ENCODE measurements around the gene KLK11.
"Not testable (repeated sequence)": the region's sequence is repeated elsewhere in the genome, so short reads cannot be mapped to it uniquely, and the experiment has no call there.

KLK11 gene

DNA sequence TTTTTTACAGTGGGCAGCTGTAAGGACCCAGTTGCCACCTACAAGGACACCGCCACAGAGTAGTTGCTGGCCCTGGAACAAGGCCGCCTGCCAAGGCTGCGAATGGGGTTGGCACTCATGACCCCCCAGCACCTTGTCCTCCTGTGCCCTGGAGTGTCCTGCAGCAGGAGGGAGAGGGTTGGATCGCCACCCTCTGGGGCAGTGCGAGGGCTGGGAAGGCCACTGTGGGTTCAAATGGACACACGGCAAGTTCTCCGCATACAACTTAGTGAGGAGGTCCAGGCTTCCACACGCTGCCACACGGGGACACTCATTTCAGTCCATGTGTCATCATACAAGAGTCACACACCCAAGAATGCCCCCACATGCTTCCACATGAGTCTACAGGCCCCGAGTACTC, 26.0 kb downstream of the KLK11 start:
- H3K27ac ChIP-seq, result no peak overlapping the region
- DNase-seq (ENCODE audit: low spot score), result no peak
- TF ChIP-seq, protein P1, sequence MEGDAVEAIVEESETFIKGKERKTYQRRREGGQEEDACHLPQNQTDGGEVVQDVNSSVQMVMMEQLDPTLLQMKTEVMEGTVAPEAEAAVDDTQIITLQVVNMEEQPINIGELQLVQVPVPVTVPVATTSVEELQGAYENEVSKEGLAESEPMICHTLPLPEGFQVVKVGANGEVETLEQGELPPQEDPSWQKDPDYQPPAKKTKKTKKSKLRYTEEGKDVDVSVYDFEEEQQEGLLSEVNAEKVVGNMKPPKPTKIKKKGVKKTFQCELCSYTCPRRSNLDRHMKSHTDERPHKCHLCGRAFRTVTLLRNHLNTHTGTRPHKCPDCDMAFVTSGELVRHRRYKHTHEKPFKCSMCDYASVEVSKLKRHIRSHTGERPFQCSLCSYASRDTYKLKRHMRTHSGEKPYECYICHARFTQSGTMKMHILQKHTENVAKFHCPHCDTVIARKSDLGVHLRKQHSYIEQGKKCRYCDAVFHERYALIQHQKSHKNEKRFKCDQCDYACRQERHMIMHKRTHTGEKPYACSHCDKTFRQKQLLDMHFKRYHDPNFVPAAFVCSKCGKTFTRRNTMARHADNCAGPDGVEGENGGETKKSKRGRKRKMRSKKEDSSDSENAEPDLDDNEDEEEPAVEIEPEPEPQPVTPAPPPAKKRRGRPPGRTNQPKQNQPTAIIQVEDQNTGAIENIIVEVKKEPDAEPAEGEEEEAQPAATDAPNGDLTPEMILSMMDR (IDR thresholded peaks at IDR 0.05), result no peak
- no peak overlapping the region for H3K4me3 ChIP-seq

GRCh38 chr19:50998686-50999085, 27.7 kb downstream of the KLK11 start:
- TF ChIP-seq, protein P1 (IDR thresholded peaks at IDR 0.05), result no peak
- H3K27ac ChIP-seq, result no peak overlapping the region
- no peak for DNase-seq (ENCODE audit: low spot score)
- H3K4me3 ChIP-seq, result no peak overlapping the region

DNA sequence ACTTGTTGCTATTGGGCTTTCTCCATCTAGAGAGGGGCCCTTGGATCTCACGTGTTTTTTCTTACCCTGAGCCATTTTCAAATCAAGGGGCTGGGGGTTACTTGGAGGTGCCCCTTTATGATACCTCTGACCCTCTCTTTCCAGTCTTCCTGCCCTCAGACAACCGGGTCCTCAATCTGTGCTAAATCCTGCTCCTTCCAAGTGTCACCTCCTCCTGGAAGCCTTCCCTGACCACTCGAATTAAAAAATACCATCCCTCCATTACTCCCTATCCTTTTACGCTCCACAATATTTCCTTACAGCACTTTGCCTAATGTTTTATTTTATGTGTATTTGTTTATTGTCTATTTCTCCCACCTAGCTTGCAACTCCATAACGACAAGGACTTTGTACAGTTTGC, 28.4 kb downstream of the KLK11 start:
- no peak for DNase-seq (ENCODE audit: low spot score)
- Histone ChIP-seq H3K27ac (no peak overlapping the region), H3K4me3 (no peak overlapping the region)
- TF ChIP-seq, protein P1 (IDR thresholded peaks at IDR 0.05), result no peak

DNA sequence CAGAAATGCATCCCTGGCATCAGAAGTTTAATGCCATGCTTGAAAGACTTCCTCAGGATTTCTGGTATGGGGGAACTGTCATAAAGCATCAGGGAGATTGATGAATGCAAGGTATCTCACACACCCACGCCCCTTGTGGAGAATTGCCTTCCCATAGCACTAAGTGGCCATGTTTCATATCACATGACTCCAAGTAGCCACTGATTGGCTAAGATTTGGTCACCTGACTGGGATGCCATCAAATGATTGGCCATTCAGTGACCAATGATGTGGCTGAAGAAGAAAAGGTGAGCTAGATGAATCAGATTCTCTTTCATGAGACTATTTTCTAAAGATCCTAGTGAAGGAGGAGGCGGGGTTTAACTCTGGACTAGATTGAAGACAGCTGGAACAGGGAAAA, 32.3 kb downstream of the KLK11 start:
- DNase-seq (ENCODE audit: low spot score), result no peak
- Histone ChIP-seq H3K27ac (no peak overlapping the region), H3K4me3 (no peak overlapping the region)
- TF ChIP-seq, protein P1 (IDR thresholded peaks at IDR 0.05), result no peak

- Histone ChIP-seq H3K27ac (no peak overlapping the region), H3K4me3 (no peak overlapping the region)
- DNase-seq (ENCODE audit: low spot score), result no peak
- TF ChIP-seq, protein P1 (IDR thresholded peaks at IDR 0.05), result no peak
Observed at GRCh38 chr19:50992666-50993035, 33.8 kb downstream of the KLK11 start.

DNA sequence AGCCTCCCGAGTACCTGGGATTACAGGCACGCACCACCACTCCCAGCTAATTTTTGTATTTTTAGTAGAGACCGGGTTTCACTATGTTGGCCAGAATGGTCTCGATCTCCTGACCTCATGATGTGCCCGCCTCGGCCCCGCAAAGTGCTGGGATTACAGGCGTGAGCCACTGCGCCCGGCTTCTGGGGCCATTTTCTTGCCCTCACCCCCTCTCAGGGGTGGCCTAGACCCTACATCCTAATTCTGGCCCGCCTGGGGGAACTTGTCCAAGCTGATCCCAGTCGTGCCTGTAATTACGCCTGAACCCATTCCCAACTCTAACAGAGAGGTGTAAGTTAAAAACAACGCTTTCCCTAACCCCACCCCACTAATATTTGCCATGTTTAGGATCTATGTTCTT, 42.0 kb downstream of the KLK11 start:
- DNase-seq (ENCODE audit: low spot score); H3K27ac ChIP-seq; H3K4me3 ChIP-seq: not testable (repeated sequence)

- H3K27ac ChIP-seq, result no peak within 1 kb of the TSS
- TF ChIP-seq, protein P1 (IDR thresholded peaks at IDR 0.05), result no peak
- no peak within 1 kb of the TSS for H3K4me3 ChIP-seq
- DNase-seq (ENCODE audit: low spot score), result no peak
Observed at GRCh38 chr19:50983625-50984292, 42.7 kb downstream of the KLK11 start, which contains the start of gene KLK7. Gene KLK7 (minus strand): TSS chr19:50983917. CDS start chr19:50982399, 1,518 bp downstream.

All from coronary artery (tissue), 2 donors.